ENCODE measurements around the gene THYN1.
A peak's percentile ranks its signal among the peaks of the same experiment; 100 is the strongest.

Gene THYN1

DNA sequence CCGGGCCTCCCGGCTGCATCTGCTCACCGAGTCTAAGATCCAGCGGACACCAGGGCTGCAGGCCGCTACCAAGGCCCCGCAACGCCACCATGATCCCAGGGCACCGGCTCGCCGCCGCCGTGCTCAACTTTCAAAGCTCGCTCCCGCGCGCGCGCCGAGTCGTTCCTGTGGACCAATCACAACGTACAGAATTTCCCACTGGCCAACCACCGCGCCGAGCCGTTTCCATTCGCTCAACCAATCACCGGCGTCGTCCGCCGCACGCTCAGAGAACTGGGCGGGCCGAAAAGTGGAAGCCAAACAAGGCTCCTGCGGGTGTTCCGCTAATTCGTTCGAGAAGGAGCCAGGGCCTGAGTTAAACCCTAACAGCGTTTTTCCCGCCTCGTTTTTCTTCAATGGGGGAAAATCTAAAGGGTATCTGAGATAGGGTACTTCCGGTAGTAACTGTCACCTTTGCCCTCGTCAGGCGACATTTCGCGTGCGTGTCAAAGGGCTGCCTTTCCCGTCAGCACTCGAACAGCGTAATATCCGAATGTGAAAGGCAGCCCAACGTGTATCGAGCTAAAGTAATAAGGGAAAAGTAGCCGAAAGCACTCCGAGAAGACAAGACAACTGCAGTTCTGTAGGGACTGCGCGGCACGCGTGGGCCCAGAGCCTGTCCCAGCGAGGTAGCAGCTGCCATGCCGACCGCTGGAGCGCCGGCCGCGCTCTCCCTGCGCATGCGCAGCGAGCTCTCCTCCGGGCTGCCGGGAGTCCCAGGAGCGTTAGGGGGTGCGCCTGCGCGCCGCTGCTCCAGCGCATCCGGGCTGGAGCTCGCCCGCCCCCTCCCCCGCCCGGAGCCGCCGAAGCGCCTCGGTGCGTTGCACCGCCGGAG lies 29.1 kb downstream of the THYN1 start, which contains the start of the genes NCAPD3 and VPS26B:
NCAPD3 (minus strand) TSS at position 132 of the 874 bp plus-strand sequence; CDS start at position 91, 41 bp downstream.
VPS26B (plus strand) TSS at position 836 of the 874 bp plus-strand sequence. CDS start 452 bp downstream, outside the sequence.
- DNase-seq (ENCODE audit: low read depth, low spot score), result peak; percentile 93
- WGBS (ENCODE audit: insufficient coverage, insufficient read length), result no CpG with 5 or more reads among the region's 89 CpGs
- no peaks in the 10 kb centered on the region for H3K9me3 ChIP-seq (ENCODE audit: control insufficient read depth, insufficient read depth, low read length)
- H3K27ac ChIP-seq (ENCODE audit: low read length), result no peak within 1 kb of the TSS
- no peaks in the 10 kb centered on the region for H3K36me3 ChIP-seq (ENCODE audit: control insufficient read depth, insufficient read depth, low read length)
- H3K4me3 ChIP-seq (ENCODE audit: low read length), result peak within 1 kb of the TSS; percentile 89
- no peaks in the 10 kb centered on the region; the same call in 1 of the 2 replicates for H3K4me1 ChIP-seq (ENCODE audit: control insufficient read depth, insufficient read depth, low read length)
- H3K27me3 ChIP-seq (ENCODE audit: control insufficient read depth, insufficient read depth, low read length), result no peaks in the 10 kb centered on the region

DNA sequence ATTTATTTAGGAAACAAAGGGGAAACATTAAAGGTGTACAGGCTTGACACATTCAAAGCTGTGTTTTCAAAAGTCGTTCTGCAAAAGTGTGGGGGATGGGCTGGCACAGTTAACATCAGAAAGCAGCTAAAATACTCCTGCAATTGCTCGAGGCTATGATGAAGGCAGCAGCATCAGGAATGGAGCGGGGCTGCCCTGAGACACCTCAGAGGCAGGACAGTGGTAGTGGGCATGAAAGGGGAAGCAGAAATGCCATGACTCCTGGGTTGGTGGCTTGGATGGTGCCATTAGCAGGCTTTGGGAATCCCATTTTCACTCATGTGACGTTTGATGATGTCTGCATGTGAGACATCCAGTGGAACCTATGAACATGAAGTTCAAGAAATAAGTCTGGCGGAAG lies 30.0 kb downstream of the THYN1 start:
- Histone ChIP-seq H3K9me3 (ENCODE audit: control insufficient read depth, insufficient read depth, low read length) (no peaks in the 10 kb centered on the region), H3K27ac (ENCODE audit: low read length) (no peak overlapping the region), H3K4me3 (ENCODE audit: low read length) (peak overlapping the region; percentile 89; the same call in 1 of the 2 replicates), H3K27me3 (ENCODE audit: control insufficient read depth, insufficient read depth, low read length) (no peaks in the 10 kb centered on the region), H3K4me1 (ENCODE audit: control insufficient read depth, insufficient read depth, low read length) (no peaks in the 10 kb centered on the region; the same call in 1 of the 2 replicates), H3K36me3 (ENCODE audit: control insufficient read depth, insufficient read depth, low read length) (peaks cover under 1% of the 10 kb centered on the region; the same call in 1 of the 2 replicates)
- no CpG with 5 or more reads among the region's 5 CpGs for WGBS (ENCODE audit: insufficient coverage, insufficient read length)
- DNase-seq (ENCODE audit: low read depth, low spot score), result no peak

DNA sequence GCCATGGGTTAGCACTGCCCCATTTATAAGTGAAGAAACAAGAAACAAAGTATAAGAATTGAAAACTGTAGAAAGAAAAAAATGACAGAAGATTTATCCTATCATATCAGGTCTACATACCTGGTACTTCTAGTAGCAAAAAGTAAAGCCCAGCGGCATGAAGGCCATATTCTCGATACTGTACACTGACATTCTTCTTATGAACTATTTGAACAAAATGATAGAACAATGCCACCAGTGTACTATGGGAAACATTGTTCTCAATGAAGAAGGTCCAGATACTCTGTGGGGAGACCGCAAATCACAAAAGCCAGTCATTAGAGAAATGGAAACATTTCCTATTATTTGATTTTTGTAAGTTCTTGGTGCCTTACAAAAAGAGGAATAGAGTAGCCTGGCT lies 36.3 kb downstream of the THYN1 start:
- no peaks in the 10 kb centered on the region for H3K4me1 ChIP-seq (ENCODE audit: control insufficient read depth, insufficient read depth, low read length)
- no peaks in the 10 kb centered on the region for H3K27me3 ChIP-seq (ENCODE audit: control insufficient read depth, insufficient read depth, low read length)
- no peaks in the 10 kb centered on the region for H3K9me3 ChIP-seq (ENCODE audit: control insufficient read depth, insufficient read depth, low read length)
- no CpG with 5 or more reads among the region's 3 CpGs for WGBS (ENCODE audit: insufficient coverage, insufficient read length)
- no peak for DNase-seq (ENCODE audit: low read depth, low spot score)
- no peak overlapping the region for H3K27ac ChIP-seq (ENCODE audit: low read length)
- H3K36me3 ChIP-seq (ENCODE audit: control insufficient read depth, insufficient read depth, low read length), result peaks cover 6% of the 10 kb centered on the region; the same call in 1 of the 2 replicates
- H3K4me3 ChIP-seq (ENCODE audit: low read length), result no peak overlapping the region

DNA sequence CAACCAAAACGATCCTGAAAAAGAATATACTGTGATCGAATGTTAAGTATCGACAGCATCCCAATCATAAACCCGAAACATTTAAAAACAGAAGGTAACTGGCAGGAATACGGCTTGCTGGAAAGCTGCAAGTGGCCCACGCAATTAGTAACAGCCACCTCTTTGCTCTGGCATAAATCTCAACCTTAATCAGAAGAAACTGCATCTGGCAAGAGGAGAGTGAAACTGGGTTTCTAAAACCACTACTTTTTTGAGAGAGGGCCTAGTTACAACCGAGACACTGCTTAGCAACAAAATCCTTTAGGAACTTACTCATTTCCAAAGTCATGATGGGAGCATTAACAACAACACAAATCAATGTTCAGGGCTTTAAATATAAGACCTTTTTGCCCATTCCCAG lies 37.3 kb downstream of the THYN1 start:
- H3K36me3 ChIP-seq (ENCODE audit: control insufficient read depth, insufficient read depth, low read length), result peaks cover 6% of the 10 kb centered on the region; the same call in 1 of the 2 replicates
- no peak overlapping the region for H3K4me3 ChIP-seq (ENCODE audit: low read length)
- no peaks in the 10 kb centered on the region for H3K27me3 ChIP-seq (ENCODE audit: control insufficient read depth, insufficient read depth, low read length)
- WGBS (ENCODE audit: insufficient coverage, insufficient read length), result no CpG with 5 or more reads among the region's 7 CpGs
- no peak overlapping the region for H3K27ac ChIP-seq (ENCODE audit: low read length)
- DNase-seq (ENCODE audit: low read depth, low spot score), result no peak
- no peaks in the 10 kb centered on the region for H3K4me1 ChIP-seq (ENCODE audit: control insufficient read depth, insufficient read depth, low read length)
- no peaks in the 10 kb centered on the region for H3K9me3 ChIP-seq (ENCODE audit: control insufficient read depth, insufficient read depth, low read length)

DNA sequence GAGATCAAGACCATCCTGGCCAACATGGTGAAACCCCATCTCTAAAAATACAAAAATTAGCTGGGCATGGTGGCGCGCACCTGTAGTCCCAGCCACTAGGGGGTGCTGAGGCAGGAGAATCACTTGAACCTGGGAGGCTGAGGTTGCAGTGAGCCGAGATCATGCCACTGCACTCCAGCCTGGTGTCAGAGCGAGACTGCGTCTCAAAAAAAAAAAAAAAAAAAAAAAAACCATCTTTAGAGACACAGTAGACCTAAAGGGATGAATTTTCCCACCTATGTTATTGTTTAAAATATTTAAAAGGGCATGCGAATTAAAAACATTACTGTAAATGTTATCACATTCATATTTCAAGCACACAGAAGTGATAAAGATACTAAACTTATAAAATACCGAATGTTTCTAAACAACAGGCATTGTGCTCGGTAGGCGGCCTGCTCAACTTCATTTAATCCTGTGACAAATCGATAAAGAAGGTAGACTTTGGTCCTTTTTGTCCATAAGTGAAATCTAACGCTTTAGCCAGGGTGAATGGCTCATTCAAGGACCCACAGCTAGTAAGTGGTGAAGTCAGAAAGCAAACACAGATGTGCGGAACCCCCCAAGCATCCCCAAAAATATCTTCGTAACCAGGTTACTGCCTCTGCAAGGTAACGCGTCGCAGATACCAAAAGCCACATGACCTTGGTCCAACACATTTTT lies 45.5 kb downstream of the THYN1 start:
- H3K9me3 ChIP-seq (ENCODE audit: control insufficient read depth, insufficient read depth, low read length), result no peaks in the 10 kb centered on the region
- WGBS (ENCODE audit: insufficient coverage, insufficient read length), result no CpG with 5 or more reads among the region's 16 CpGs
- no peaks in the 10 kb centered on the region for H3K4me1 ChIP-seq (ENCODE audit: control insufficient read depth, insufficient read depth, low read length)
- H3K27me3 ChIP-seq (ENCODE audit: control insufficient read depth, insufficient read depth, low read length), result no peaks in the 10 kb centered on the region
- peaks cover 16% of the 10 kb centered on the region; the same call in 1 of the 2 replicates for H3K36me3 ChIP-seq (ENCODE audit: control insufficient read depth, insufficient read depth, low read length)
- H3K27ac ChIP-seq (ENCODE audit: low read length), result no peak overlapping the region
- DNase-seq (ENCODE audit: low read depth, low spot score), result no peak
- no peak overlapping the region for H3K4me3 ChIP-seq (ENCODE audit: low read length)

DNA sequence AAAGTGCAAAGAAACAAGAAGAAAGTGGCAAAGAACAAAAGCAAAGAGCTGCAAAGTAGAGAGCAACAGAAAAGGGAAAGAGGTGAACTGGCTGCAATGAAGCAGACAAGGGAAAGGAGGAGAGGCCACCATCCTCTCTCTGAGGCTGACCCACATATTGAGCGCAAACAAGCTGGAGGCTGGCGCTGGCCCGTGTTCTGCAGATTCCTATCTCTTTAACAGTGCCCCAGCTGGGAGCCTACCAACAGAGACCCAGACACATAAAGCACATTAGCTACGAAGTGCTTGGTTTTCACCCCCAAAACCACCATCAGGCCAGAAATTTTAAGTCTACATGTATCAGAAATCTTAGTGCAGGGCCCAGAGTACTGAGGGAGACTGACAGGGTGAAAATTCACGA lies 47.0 kb downstream of the THYN1 start:
- DNase-seq (ENCODE audit: low read depth, low spot score), result no peak
- Histone ChIP-seq H3K4me3 (ENCODE audit: low read length) (no peak overlapping the region), H3K4me1 (ENCODE audit: control insufficient read depth, insufficient read depth, low read length) (no peaks in the 10 kb centered on the region), H3K27ac (ENCODE audit: low read length) (no peak overlapping the region), H3K36me3 (ENCODE audit: control insufficient read depth, insufficient read depth, low read length) (peaks cover 18% of the 10 kb centered on the region; the same call in 1 of the 2 replicates), H3K27me3 (ENCODE audit: control insufficient read depth, insufficient read depth, low read length) (no peaks in the 10 kb centered on the region), H3K9me3 (ENCODE audit: control insufficient read depth, insufficient read depth, low read length) (no peaks in the 10 kb centered on the region)
- no CpG with 5 or more reads among the region's 5 CpGs for WGBS (ENCODE audit: insufficient coverage, insufficient read length)

DNA sequence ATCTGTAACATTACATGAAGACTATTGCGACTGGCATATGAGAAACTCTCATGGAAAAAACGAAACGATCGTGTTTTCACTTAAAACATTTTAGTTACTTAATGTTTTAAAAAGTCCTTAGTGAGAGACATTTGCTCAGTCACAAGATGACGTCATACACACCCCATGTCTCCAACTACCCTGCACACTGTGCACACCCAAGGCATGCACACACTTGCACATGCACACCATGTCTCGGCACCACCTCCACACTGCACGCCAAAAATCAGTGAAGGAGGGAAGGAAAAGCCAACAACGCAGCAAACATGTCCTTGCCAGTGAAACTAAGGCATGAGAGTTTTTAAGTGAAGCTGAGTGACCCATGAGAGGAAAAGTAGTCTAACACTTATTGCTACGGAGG lies 47.4 kb downstream of the THYN1 start:
- Histone ChIP-seq H3K27me3 (ENCODE audit: control insufficient read depth, insufficient read depth, low read length) (no peaks in the 10 kb centered on the region), H3K9me3 (ENCODE audit: control insufficient read depth, insufficient read depth, low read length) (no peaks in the 10 kb centered on the region), H3K27ac (ENCODE audit: low read length) (no peak overlapping the region), H3K4me1 (ENCODE audit: control insufficient read depth, insufficient read depth, low read length) (no peaks in the 10 kb centered on the region), H3K4me3 (ENCODE audit: low read length) (no peak overlapping the region), H3K36me3 (ENCODE audit: control insufficient read depth, insufficient read depth, low read length) (peaks cover 18% of the 10 kb centered on the region; the same call in 1 of the 2 replicates)
- no peak for DNase-seq (ENCODE audit: low read depth, low spot score)
- WGBS (ENCODE audit: insufficient coverage, insufficient read length), result no CpG with 5 or more reads among the region's 9 CpGs

DNA sequence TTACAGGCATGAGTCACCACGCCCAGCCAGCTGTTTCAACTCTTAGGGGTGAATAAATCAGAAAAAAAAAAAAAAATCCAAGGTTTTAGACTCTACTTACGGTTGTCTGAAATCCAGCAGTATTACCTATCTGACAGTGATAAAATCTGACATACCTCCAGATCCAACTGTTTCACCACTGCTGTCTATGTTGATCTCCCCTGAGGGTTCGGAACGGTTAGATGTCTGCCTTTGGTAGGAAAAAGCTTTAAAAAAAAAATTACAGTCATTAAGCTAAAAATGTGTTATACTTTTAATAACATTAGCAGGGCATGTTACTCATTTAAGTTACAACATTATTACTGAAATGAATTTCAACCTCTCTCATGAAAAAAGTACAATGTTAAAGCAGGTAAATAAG lies 50.5 kb downstream of the THYN1 start:
- no peak overlapping the region for H3K27ac ChIP-seq (ENCODE audit: low read length)
- no peak for DNase-seq (ENCODE audit: low read depth, low spot score)
- peaks cover 15% of the 10 kb centered on the region; the same call in 1 of the 2 replicates for H3K36me3 ChIP-seq (ENCODE audit: control insufficient read depth, insufficient read depth, low read length)
- WGBS (ENCODE audit: insufficient coverage, insufficient read length), result no CpG with 5 or more reads among the region's 4 CpGs
- H3K27me3 ChIP-seq (ENCODE audit: control insufficient read depth, insufficient read depth, low read length), result no peaks in the 10 kb centered on the region
- H3K9me3 ChIP-seq (ENCODE audit: control insufficient read depth, insufficient read depth, low read length), result no peaks in the 10 kb centered on the region
- no peaks in the 10 kb centered on the region for H3K4me1 ChIP-seq (ENCODE audit: control insufficient read depth, insufficient read depth, low read length)
- no peak overlapping the region for H3K4me3 ChIP-seq (ENCODE audit: low read length)

DNA sequence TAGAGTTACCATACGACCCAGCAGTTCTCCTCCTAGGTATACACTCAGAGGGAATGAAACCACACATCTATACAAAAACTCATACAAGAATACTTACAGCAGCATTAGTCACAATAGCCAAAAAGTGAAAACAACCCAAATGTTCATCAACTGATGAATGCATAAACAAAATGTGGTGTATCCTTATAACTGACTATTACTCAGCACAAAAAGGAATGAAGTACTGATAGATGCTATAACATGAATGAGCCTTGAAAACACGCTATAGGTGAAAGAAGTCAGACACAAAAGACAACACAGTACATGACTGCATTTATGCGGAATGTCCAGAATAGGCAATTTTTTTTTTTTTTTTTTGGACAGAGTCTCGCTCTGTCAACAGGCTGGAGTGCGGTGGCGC lies 52.5 kb downstream of the THYN1 start:
- Histone ChIP-seq H3K9me3 (ENCODE audit: control insufficient read depth, insufficient read depth, low read length) (no peaks in the 10 kb centered on the region), H3K27me3 (ENCODE audit: control insufficient read depth, insufficient read depth, low read length) (no peaks in the 10 kb centered on the region), H3K36me3 (ENCODE audit: control insufficient read depth, insufficient read depth, low read length) (peaks cover 8% of the 10 kb centered on the region; the same call in 1 of the 2 replicates), H3K4me1 (ENCODE audit: control insufficient read depth, insufficient read depth, low read length) (no peaks in the 10 kb centered on the region), H3K4me3 (ENCODE audit: low read length) (no peak overlapping the region), H3K27ac (ENCODE audit: low read length) (no peak overlapping the region)
- no peak for DNase-seq (ENCODE audit: low read depth, low spot score)
- WGBS (ENCODE audit: insufficient coverage, insufficient read length), result no CpG with 5 or more reads among the region's 6 CpGs

DNA sequence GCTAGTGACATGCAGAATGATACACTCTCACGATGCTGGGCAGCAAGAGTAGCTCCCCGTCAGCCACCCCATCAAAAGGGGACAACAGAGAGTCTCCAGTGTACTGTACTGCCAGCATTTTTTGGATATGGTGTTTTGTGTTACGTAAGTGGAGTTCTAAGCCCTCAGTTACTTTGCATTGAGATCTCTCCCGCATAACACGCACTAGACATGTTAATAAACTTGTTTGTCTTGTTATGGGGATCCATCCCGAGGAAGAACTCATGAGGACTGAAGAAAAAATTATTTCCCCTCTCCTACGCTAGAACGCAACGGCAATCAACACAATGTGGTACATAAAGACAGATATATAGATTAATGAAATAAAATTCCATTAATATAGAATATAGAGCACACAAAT lies 53.6 kb downstream of the THYN1 start:
- Histone ChIP-seq H3K27ac (ENCODE audit: low read length) (no peak overlapping the region), H3K27me3 (ENCODE audit: control insufficient read depth, insufficient read depth, low read length) (no peaks in the 10 kb centered on the region), H3K4me3 (ENCODE audit: low read length) (no peak overlapping the region), H3K4me1 (ENCODE audit: control insufficient read depth, insufficient read depth, low read length) (no peaks in the 10 kb centered on the region), H3K36me3 (ENCODE audit: control insufficient read depth, insufficient read depth, low read length) (peaks cover 8% of the 10 kb centered on the region; the same call in 1 of the 2 replicates), H3K9me3 (ENCODE audit: control insufficient read depth, insufficient read depth, low read length) (no peaks in the 10 kb centered on the region)
- no CpG with 5 or more reads among the region's 9 CpGs for WGBS (ENCODE audit: insufficient coverage, insufficient read length)
- DNase-seq (ENCODE audit: low read depth, low spot score), result no peak
